GM12878 (cell line): ENCODE results near the gene ETS1. TPM values are rescaled to one million over a fixed set of nuclear protein-coding genes. Genes with fewer than 3 reads are reported as not detected.
A peak's percentile ranks its signal among the peaks of the same experiment; 100 is the strongest.

Experiments
- ATAC-seq: fragments of 200-7000 bp; cut with Tn5 transposase; 3 replicates; pipeline ENCODE4 v1.9.1; 2020; ENCODE audit warnings: mild to moderate bottlenecking, moderate library complexity
- BruUV-seq: library from RNA; stranded (reverse); fragments of 400-500 nt; replicated peaks from 2 replicates; lab custom pipeline; 2021; lab: Mats Ljungman, UMichigan
- CTCF ChIA-PET: fragments of 300-600 bp; sonication (Branson Sonifier 250); formaldehyde crosslinking; extraction: SDS; loops from one replicate; lab custom pipeline; 2021; ENCODE audit warnings: inconsistent platforms; lab: Yijun Ruan, JAX
- POLR2A ChIA-PET: fragments of 350-600 bp; formaldehyde crosslinking; extraction: SDS; loops from one replicate; lab custom pipeline; 2021; ENCODE audit warnings: inconsistent platforms; lab: Charles Lee
- RAD21 ChIA-PET: fragments of 300-600 bp; sonication (Branson Sonifier 250); formaldehyde crosslinking; loops from one replicate; lab custom pipeline; 2023; ENCODE audit warnings: antibody characterized with exemption; ENCODE audit not compliant: unreplicated experiment; lab: Charles Lee
- SMC1A ChIA-PET: fragments of 300-600 bp; sonication (Branson Sonifier 250); formaldehyde crosslinking; loops from one replicate; lab custom pipeline; 2023; ENCODE audit not compliant: unreplicated experiment, uncharacterized antibody; lab: Charles Lee
- DNase-seq: peaks from one replicate; pipeline ENCODE4 v3.0.0-alpha.2; 2011; ENCODE audit warnings: low read depth, low spot score
- FAIRE-seq: peaks from 3 replicates; lab custom pipeline; 2011; peaks lifted over from hg19 to GRCh38; lab: Jason Lieb, UNC
- H2AFZ ChIP-seq: 2 replicates; pipeline ENCODE4 v1.6.0; 2011; ENCODE audit warnings: low read depth, low read length, control low read depth; ENCODE audit not compliant: control insufficient read depth
- H3K27ac ChIP-seq: 2 replicates; pipeline ENCODE4 v1.5.1; 2011; ENCODE audit warnings: control low read depth; ENCODE audit not compliant: control insufficient read depth, insufficient read depth
- H3K27me3 ChIP-seq, 2 experiments: replicated peaks in 1 of 2; 2 replicates each; pipeline versions ENCODE4 v1.6.0 to v1.6.1; 2011; ENCODE audit warnings: low read length in 1 of 2; ENCODE audit not compliant: control insufficient read depth in 2 of 2, insufficient read depth in 2 of 2
- H3K36me3 ChIP-seq, 2 experiments: 2 replicates each; pipeline ENCODE4 v1.5.1; 2011; ENCODE audit warnings: low read length in 1 of 2; ENCODE audit not compliant: control insufficient read depth in 2 of 2, insufficient read depth in 2 of 2
- H3K4me1 ChIP-seq: 2 replicates; pipeline ENCODE4 v1.6.1; 2011; ENCODE audit warnings: mild to moderate bottlenecking, low read length, moderate library complexity, mixed read lengths; ENCODE audit not compliant: control insufficient read depth, insufficient read depth
- H3K4me2 ChIP-seq: 2 replicates; pipeline ENCODE4 v1.6.0; 2011; ENCODE audit warnings: control low read depth; ENCODE audit not compliant: control insufficient read depth, insufficient read depth
- H3K4me3 ChIP-seq: fragments of 200-600 bp; sonication (generic); 2 replicates; pipeline ENCODE4 v1.5.1; 2016
- H3K79me2 ChIP-seq: 2 replicates; pipeline ENCODE4 v1.6.0; 2011; ENCODE audit warnings: low read length; ENCODE audit not compliant: control insufficient read depth, insufficient read depth
- H3K9ac ChIP-seq: 2 replicates; pipeline ENCODE4 v1.8.0; 2011; ENCODE audit warnings: low read length, control low read depth, mixed read lengths; ENCODE audit not compliant: control insufficient read depth, insufficient read depth
- H3K9me3 ChIP-seq: replicated peaks from 3 replicates; pipeline ENCODE4 v1.5.1; 2011; ENCODE audit warnings: mild to moderate bottlenecking, low read length; ENCODE audit not compliant: control insufficient read depth, insufficient read depth
- H4K20me1 ChIP-seq: 2 replicates; pipeline ENCODE4 v1.6.0; 2011; ENCODE audit not compliant: control insufficient read depth, insufficient read depth
- FOXM1 ChIP-seq: IDR thresholded peaks from 2 replicates; pipeline ENCODE4 v1.6.1; 2012; ENCODE audit warnings: low read depth, mild to moderate bottlenecking, inconsistent platforms, low read length, moderate library complexity
- IKZF1 ChIP-seq: fragments of 450-650 bp; conservative IDR thresholded peaks from 2 replicates; pipeline ENCODE4 v1.6.1; 2017; ENCODE audit warnings: antibody characterized with exemption, mild to moderate bottlenecking
- IKZF2 ChIP-seq, 2 experiments: fragments of 450-650 bp; IDR thresholded peaks; 2 replicates each; pipeline ENCODE4 v1.6.1; 2017; ENCODE audit warnings: mild to moderate bottlenecking in 2 of 2, moderate library complexity in 2 of 2
- LARP7 ChIP-seq: fragments of 450-650 bp; IDR thresholded peaks from 2 replicates; pipeline ENCODE4 v1.6.1; 2017; ENCODE audit warnings: mild to moderate bottlenecking
- MTA2 ChIP-seq: fragments of 450-650 bp; IDR thresholded peaks from 2 replicates; pipeline ENCODE4 v1.6.1; 2016; ENCODE audit warnings: low read depth, mild to moderate bottlenecking, moderate library complexity
- PAX8 ChIP-seq: fragments of 450-650 bp; IDR thresholded peaks from 2 replicates; pipeline ENCODE4 v1.6.1; 2017; ENCODE audit warnings: mild to moderate bottlenecking, moderate library complexity
- SRF ChIP-seq, 2 experiments: IDR thresholded peaks; 2 replicates each; pipeline ENCODE4 v1.6.1; 2011; ENCODE audit warnings: low read depth in 2 of 2, low read length in 2 of 2, mild to moderate bottlenecking in 1 of 2, moderate library complexity in 1 of 2
- WGBS: methylation state at CpG from one replicate; pipeline ENCODE4 v1.1.6; 2016; ENCODE audit warnings: low lambda C conversion rate; ENCODE audit not compliant: insufficient replicate concordance, insufficient coverage; ENCODE audit errors: missing lambda C conversion rate; 5-methylcytosine and 5-hydroxymethylcytosine counted together
- in situ Hi-C: fragments of 300-500 bp; cut with MboI; formaldehyde crosslinking; loops from 9 replicates; pipeline ENCODE4 v1.14.3; 2018; ENCODE audit warnings: mixed read lengths
- intact Hi-C: fragments of 100-400 bp; cut with micrococcal nuclease; formaldehyde crosslinking; loops from one replicate; pipeline ENCODE4 v1.14.2; 2022; ENCODE audit not compliant: unreplicated experiment
- polyA plus RNA-seq, 11 experiments: library from polyadenylated mRNA; depleted of rRNA in 4 of 11; unstranded in 6 of 11; stranded (reverse) in 5 of 11; fragments of >200 nt; fragmentation: Nextera tagmentation in 4 of 11; fragmentation: Illumina TruSeq in 1 of 11; extraction: Ambion mirVana in 4 of 11; extraction: Trizol in 1 of 11; gene quantifications; 1 replicate in 1 of 11; 2 replicates in 10 of 11; pipeline versions ENCODE4 v1.2.1 to v1.2.3, GENCODE V29; 2011 to 2016; ENCODE audit warnings: inconsistent platforms in 2 of 11, missing spikeins in 2 of 11, low read depth in 1 of 11
- total RNA-seq, 4 experiments: library from RNA; depleted of rRNA in 3 of 4; stranded (reverse); fragments of >200 nt in 3 of 4; fragmentation: Illumina TruSeq in 1 of 4; extraction: Trizol in 1 of 4; gene quantifications; 2 replicates each; pipeline versions ENCODE4 v1.2.1 to v1.2.3, GENCODE V29; 2013 to 2021
- TF ChIP-seq, protein P1 (sequence below): fragments of 450-650 bp; IDR thresholded peaks from 2 replicates; pipeline ENCODE4 v1.6.1; 2016; ENCODE audit warnings: mild to moderate bottlenecking

Gene ETS1
- total and polyA plus RNA-seq, 10 of the 15 experiments (the other 5 are each of a cell fraction or from before 2014, with no cell fraction given), result 12.5 to 112 (median 55.5) TPM

DNA sequence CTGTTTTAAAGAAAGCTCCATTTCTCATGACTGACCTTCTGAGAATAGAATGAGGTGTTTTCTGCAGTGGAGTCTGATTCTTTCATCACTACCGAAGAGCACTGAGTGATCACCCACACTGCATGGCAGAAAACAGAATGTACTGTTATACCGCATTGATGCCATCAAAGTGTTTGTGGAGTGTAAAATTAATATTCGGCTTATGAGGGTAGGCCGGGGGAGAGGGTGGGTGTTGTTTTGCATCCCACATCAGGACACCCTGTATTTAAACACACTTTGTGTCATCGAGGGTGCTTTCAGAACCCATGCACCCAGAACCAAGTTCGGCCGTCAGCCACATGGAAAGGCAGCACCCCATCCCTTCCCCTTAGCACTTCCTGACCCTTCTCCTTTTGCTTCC, 41.3 kb upstream of the ETS1 start:
- ChIA-PET CTCF (interaction anchor here (0.6 to 17.7 kb wide), 29 partner anchors 9 to 471 kb away, joined by 3 to 444 read pairs (median 5); no protein-coding TSS in a partner anchor), RAD21 (interaction anchor here (0.7 to 7.6 kb wide), 38 partner anchors 9 to 456 kb away, joined by 3 to 273 read pairs (median 5); partner anchors contain the start of gene FLI1), SMC1A (interaction anchor here (0.7 to 18.3 kb wide), 38 partner anchors 19 to 458 kb away, joined by 3 to 596 read pairs (median 5); no protein-coding TSS in a partner anchor), POLR2A (interaction anchor here (0.7 to 6.7 kb wide), 15 partner anchors 9 to 446 kb away, joined by 3 to 30 read pairs (median 3); no protein-coding TSS in a partner anchor)
- Histone ChIP-seq H3K4me1 (peaks cover 65% of the 10 kb centered on the region), H3K27me3 (no peaks in the 10 kb centered on the region), H4K20me1 (no peaks in the 10 kb centered on the region), H3K4me2 (peak overlapping the region; percentile 21; the same call in 1 of the 2 replicates), H3K9me3 (no peaks in the 10 kb centered on the region), H3K79me2 (no peaks in the 10 kb centered on the region; the same call in 1 of the 2 replicates), H2AFZ (peak overlapping the region; percentile 46), H3K36me3 (no peaks in the 10 kb centered on the region), H3K4me3 (no peak overlapping the region), H3K27ac (peak overlapping the region; percentile 40; the same call in 1 of the 2 replicates), H3K9ac (no peak overlapping the region; the same call in 1 of the 2 replicates)
- DNase-seq, result no peak
- FAIRE-seq, result no peak
- in situ Hi-C loops (loop anchor here (5.0 to 25.0 kb wide), 2 partner anchors 209 to 336 kb away; no protein-coding TSS in a partner anchor), intact Hi-C loops (loop anchor here (2.0 kb wide), 1 partner anchor 106 kb away; no protein-coding TSS in a partner anchor)
- WGBS, result 29% methylated on average over 7 of the region's 7 CpGs
- BruUV-seq, result no TSS peak
- no peak for TF ChIP-seq FOXM1
- no peak for TF ChIP-seq SRF (IDR thresholded peaks at IDR 0.05; ENCODE audit: low read depth in 2 of 2, low read length in 2 of 2)
- TF ChIP-seq LARP7, result no peak
- TF ChIP-seq, protein P1, sequence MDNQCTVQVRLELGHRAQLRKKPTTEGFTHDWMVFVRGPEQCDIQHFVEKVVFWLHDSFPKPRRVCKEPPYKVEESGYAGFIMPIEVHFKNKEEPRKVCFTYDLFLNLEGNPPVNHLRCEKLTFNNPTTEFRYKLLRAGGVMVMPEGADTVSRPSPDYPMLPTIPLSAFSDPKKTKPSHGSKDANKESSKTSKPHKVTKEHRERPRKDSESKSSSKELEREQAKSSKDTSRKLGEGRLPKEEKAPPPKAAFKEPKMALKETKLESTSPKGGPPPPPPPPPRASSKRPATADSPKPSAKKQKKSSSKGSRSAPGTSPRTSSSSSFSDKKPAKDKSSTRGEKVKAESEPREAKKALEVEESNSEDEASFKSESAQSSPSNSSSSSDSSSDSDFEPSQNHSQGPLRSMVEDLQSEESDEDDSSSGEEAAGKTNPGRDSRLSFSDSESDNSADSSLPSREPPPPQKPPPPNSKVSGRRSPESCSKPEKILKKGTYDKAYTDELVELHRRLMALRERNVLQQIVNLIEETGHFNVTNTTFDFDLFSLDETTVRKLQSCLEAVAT, result peak; percentile 71; the same call in 1 of the 2 replicates
- TF ChIP-seq IKZF1, result 0 out of 2 replicates have a peak, but pooled peaks have one; percentile 36
- peak in 1 of 2 experiments; percentile 44; a peak in 1 of 4 replicates for TF ChIP-seq IKZF2 (IDR thresholded peaks at IDR 0.05)
- peak; percentile 27; the same call in 1 of the 2 replicates for TF ChIP-seq MTA2
- TF ChIP-seq PAX8, result 0 out of 2 replicates have a peak, but pooled peaks have one; percentile 44
- peak; percentile 17 for ATAC-seq
